ENCODE measurements around the gene NELL1.

Gene NELL1

GRCh38 chr11:21447871-21448270 is 778.5 kb downstream of the NELL1 start:
- DNase-seq = no peak

DNA sequence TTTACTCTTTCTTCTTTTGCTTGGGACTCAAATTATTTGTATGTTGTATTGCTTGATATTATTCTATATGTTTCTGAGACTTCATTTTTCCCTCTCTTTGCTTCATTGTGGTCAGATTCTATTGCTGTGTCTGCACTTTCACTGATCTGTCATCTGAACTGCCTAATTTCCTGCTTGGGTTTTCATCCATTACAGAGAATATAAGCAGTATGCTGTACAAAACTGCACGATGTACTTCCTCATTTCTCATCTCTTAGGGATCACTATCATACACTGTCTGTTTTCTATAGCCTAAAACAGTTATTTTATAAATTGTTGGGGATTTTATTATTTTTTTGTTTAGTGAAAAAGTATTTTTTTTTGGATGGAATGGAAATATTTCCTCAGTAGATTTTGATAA is 786.8 kb downstream of the NELL1 start:
- no peak for DNase-seq

DNA sequence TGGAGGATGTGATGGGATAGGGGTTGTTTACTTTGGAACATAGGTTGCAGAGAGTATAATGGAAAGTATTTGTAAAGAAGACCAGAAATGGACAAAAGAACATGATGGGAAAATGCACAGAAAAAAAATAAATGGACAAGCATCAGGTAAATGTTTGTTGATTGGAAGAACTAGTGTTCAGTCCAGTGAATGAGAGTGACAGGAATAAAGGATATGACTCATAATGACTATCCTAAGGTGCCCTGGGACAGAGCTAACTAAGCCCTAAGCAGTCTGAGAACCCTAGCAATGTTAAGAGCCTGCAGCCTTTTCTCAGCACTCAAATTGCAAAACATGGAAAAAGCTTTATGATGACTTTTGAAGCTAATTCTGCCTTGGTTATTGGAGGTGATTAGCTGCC is 790.7 kb downstream of the NELL1 start:
- DNase-seq = no peak

GRCh38 chr11:21461701-21462100 is 792.3 kb downstream of the NELL1 start:
- DNase-seq = no peak

- DNase-seq = no peak
Measured at GRCh38 chr11:21464601-21465193, 795.3 kb downstream of the NELL1 start.

- no peak for DNase-seq
Measured at GRCh38 chr11:21465203-21465602, 795.8 kb downstream of the NELL1 start.

DNA sequence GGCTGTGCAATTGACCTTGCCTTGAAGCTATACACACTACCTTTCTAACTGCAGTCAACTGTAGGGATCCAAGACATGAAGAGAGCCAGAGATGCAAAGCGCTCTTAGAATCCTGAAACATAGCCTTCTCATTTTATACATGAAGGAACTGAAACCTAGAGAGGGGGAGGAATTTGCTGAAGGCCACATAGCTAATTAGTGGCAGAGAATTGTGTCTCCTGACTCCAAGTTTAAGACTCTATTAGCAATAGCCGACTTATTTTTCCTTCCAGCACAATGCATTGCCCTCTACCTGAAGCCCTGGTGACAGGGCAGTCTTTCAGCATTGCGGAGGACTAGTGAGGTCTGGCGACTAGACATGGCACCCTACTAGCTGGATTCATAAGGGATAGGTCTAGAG is 796.5 kb downstream of the NELL1 start:
- DNase-seq = no peak

DNA sequence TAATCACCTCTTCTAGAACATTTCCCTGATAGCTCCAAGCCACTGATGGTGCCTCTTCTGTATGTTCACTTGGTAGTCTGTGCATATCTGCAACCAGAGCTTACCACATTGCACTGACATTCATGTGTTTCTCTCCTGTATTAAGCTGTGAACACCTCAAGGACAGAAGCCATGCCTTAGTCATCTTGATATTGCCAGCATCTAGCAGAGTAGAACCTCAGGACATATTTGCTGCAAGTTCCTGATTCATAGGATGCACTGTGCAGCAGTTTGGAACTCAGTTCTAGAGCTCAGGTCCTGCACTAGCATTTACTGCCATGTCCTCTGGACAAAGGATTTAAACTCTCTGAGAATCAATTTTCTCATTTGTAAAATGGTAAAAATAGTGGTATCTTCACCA is 801.1 kb downstream of the NELL1 start:
- no peak for DNase-seq

- no peak for DNase-seq
Measured at GRCh38 chr11:21472261-21472660, 802.9 kb downstream of the NELL1 start.

- no peak for DNase-seq
Measured at GRCh38 chr11:21474529-21474928, 805.1 kb downstream of the NELL1 start.

DNA sequence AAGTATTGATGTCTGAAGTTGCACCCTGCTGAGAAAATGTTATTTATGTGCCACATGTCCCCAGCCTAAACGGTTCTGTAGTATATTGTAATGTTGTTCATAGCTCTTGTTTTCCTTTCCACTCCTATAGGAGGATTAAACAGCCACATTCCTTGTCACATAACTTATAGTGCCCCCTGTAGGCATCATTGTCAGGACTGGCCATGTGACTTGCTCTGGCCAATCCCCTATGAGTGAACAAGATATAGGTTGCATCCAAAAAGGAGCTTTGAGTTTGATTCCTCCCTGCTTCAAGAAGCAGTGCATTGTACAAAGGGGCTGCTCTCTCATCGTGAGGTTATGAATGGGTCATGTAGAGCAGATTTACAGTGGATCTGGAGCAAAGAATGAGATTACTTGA is 805.9 kb downstream of the NELL1 start:
- no peak for DNase-seq

DNA sequence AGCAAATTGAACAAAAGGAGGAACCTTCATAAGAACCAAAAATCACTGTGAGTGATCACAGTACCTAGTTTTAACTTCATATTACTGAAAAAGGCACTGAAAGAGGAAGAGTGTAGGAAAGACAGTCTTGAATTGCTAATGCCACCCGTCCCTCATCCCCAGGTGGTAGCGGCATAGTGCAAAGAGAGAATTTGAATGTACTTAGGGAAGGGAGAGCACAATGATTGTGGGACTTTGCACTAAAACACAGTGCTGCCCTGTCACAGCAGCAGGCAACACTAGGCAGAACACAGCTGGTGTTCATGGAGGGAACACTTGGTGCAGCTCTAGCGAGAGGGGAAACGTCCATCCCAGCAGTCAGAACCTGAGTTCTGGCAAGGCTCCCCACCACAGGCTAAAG is 807.2 kb downstream of the NELL1 start:
- DNase-seq = no peak

GRCh38 chr11:21480240-21480639 is 810.9 kb downstream of the NELL1 start:
- no peak for DNase-seq

DNA sequence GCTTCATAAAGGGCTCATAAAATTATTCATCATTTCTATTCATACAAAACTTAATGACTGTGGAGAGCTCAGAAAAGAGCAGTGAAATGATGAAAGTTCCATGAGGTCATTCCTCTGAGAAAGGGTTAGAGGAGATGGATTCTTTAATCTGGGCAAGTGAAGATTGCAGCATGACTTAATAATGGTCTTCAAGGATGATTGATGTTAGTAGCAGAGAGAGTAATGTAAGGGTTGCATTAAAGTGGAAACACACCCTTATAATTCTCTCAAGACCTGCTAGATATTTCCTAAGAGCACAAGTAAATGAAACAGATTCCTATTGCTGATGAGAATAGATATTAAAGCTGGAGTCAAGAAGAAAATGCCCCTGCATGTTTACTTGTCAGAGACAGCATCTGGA is 811.9 kb downstream of the NELL1 start:
- no peak for DNase-seq

DNA sequence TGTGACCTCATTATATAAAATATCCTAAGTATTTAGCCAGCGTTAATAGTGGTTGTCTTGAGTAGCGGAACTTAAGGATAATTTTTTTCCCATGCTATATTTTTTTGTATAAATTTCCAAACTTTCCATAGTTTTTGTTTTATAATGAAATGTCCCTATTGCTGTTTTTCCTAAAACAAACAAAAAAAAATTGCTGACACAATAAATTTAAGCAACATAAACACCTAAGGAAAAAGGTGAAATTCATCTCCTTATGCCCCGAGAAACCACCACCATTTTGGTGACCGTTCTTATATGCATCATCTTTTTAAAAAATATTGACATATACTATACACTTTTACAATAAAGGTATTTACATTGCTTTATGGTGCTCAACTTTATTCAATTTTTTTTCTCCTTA is 814.7 kb downstream of the NELL1 start:
- no peak for DNase-seq

DNA sequence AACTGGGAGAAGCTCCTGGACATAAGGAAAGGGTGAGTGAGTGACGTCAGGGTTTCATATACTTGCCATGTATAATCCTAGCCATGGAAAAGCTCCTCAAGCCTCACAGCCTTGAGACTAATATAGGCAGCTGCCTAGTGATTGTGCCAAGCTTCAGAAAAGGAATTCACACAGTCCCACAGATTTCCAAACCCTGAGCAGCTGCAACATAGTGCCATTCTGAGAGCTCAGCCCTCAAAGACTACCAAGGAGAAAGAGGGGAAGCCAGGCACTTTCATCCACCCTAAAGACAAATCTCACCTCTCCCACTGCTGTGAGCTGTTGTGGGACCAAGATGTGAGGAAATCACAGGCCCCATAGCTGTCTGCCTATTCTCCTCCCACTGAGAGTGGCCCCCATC is 815.6 kb downstream of the NELL1 start:
- no peak for DNase-seq

DNA sequence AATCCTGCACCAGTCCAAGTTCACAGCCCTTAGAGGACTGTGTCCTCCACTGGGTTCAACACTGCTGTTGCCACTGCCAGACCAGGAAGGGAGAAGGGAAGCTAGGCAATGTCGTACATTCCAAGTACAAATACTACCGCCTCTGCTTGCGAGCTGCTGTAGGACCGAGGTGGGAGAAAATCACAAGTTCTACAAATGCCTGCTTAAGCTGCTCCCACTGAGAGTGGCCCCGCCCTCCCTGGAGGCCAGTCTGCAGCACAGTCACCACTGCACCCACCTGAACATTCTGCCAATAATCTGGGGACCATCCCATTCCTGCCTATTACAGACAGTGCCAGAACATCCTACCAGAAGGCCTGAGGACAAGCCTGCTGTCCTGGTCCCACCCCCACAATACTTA is 816.0 kb downstream of the NELL1 start:
- DNase-seq = no peak

GRCh38 chr11:21489416-21490115 is 820.2 kb downstream of the NELL1 start:
- no peak for DNase-seq

GRCh38 chr11:21492931-21493330 is 823.5 kb downstream of the NELL1 start:
- DNase-seq = no peak

- DNase-seq = no peak
Measured at GRCh38 chr11:21494946-21495345, 825.6 kb downstream of the NELL1 start.

GRCh38 chr11:21495879-21496278 is 826.5 kb downstream of the NELL1 start:
- no peak for DNase-seq

- no peak for DNase-seq
Measured at GRCh38 chr11:21501245-21501644, 831.9 kb downstream of the NELL1 start.

DNA sequence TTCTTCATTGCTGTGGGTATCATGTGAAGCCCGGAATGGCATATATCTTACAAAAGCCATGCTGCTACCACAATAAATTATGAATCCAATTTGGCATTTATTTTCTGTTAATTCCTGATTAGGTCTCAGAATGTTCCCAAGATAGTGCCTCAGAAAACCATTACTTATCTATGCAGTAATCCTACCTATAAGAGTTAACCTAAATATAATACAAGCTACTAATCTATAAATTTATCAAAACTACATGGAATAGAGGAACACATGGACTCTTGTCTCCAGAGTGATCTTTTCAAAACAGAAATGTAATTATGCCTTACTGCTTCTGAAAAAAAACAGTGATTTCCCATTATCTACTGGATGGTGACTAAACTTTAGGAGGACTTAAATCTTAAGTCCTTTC is 835.7 kb downstream of the NELL1 start:
- DNase-seq = no peak

- DNase-seq = peak; percentile 67
Measured at GRCh38 chr11:21511835-21512440, 842.6 kb downstream of the NELL1 start.

DNA sequence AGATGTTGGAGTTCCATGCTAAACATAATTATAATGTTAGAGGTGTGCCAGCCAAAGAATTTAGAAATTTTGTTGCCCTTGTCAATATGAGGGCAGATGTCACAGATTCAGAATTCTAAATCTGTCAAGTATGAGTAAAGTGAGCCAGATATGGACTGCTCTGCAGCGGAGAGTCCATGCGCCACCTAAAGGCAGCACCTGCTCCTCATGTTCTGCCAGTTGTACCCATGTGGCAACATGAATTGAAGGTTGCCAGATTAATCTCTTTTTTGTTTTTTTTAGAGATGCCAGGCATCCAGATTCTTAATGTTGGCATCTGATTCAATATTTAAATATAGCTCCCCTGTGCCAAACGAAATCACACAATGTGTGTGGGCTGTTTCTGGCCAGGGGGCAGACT is 844.9 kb downstream of the NELL1 start:
- no peak for DNase-seq
